CD4-positive, alpha-beta T cell (primary cell): Measurements from ENCODE around the gene LAMA3. TPM values are rescaled to one million over a fixed set of nuclear protein-coding genes. Genes with fewer than 3 reads are reported as not detected.

Experiments used
- ATAC-seq: fragments of 200-7000 bp; cut with Tn5 transposase; one replicate; pipeline ENCODE4 v1.10.0; 2022; ENCODE audit warnings: mild to moderate bottlenecking; ENCODE audit not compliant: poor library complexity
- CTCF ChIA-PET: fragments of 350-600 bp; sonication (Branson Sonifier 250); formaldehyde crosslinking; loops from one replicate; lab custom pipeline; 2021; ENCODE audit warnings: antibody characterized with exemption, inconsistent platforms; lab: Charles Lee
- POLR2A ChIA-PET: fragments of 350-600 bp; sonication (Branson Sonifier 250); formaldehyde crosslinking; loops from one replicate; lab custom pipeline; 2021; ENCODE audit warnings: antibody characterized with exemption, inconsistent platforms; lab: Charles Lee
- DNase-seq, 14 experiments: peaks; one replicate each; pipeline ENCODE4 v3.0.0-alpha.2; 2013 to 2020; ENCODE audit warnings: mixed read lengths in 2 of 14
- H3K27ac ChIP-seq, 2 donors: one replicate each; pipeline versions ENCODE4 v1.5.1 to v1.7.0; 2013; ENCODE audit warnings: low read length in 2 of 2, low read depth in 1 of 2, mild to moderate bottlenecking in 1 of 2
- H3K27me3 ChIP-seq, 2 experiments: 1 replicate in 1 of 2; 2 replicates in 1 of 2; pipeline versions ENCODE4 v1.6.1 to v1.7.0; 2013; ENCODE audit warnings: low read length in 2 of 2, control low read depth in 1 of 2, mild to moderate bottlenecking in 1 of 2, moderate library complexity in 1 of 2; ENCODE audit not compliant: insufficient read depth in 2 of 2, control insufficient read depth in 1 of 2
- H3K36me3 ChIP-seq: one replicate; pipeline ENCODE4 v1.6.1; 2013; ENCODE audit warnings: low read length, control low read depth; ENCODE audit not compliant: insufficient read depth
- H3K4me1 ChIP-seq: one replicate; pipeline ENCODE4 v1.6.1; 2013; ENCODE audit warnings: low read length, control low read depth; ENCODE audit not compliant: insufficient read depth
- H3K4me3 ChIP-seq: one replicate; pipeline ENCODE4 v1.5.1; 2013; ENCODE audit warnings: mild to moderate bottlenecking, low read length, moderate library complexity
- H3K9me3 ChIP-seq, 2 experiments: 1 replicate in 1 of 2; 2 replicates in 1 of 2; pipeline versions ENCODE4 v1.6.1 to v1.7.0; 2013; ENCODE audit warnings: low read length in 2 of 2, mild to moderate bottlenecking in 2 of 2, control low read depth in 1 of 2, moderate library complexity in 1 of 2; ENCODE audit not compliant: control insufficient read depth in 1 of 2, insufficient read depth in 1 of 2
- H3K27ac Mint-ChIP-seq: one replicate; pipeline ENCODE4 v1.8.0; 2020; ENCODE audit warnings: mixed read lengths
- H3K27me3 Mint-ChIP-seq: one replicate; pipeline ENCODE4 v1.8.0; 2021; ENCODE audit warnings: mixed read lengths
- H3K36me3 Mint-ChIP-seq: one replicate; pipeline ENCODE4 v1.8.0; 2021; ENCODE audit warnings: low read depth, mixed read lengths
- H3K4me1 Mint-ChIP-seq: one replicate; pipeline ENCODE4 v1.8.0; 2021; ENCODE audit warnings: low read depth, mixed read lengths
- H3K4me3 Mint-ChIP-seq: one replicate; pipeline ENCODE4 v1.8.0; 2020; ENCODE audit warnings: mild to moderate bottlenecking, mixed read lengths
- H3K9me3 Mint-ChIP-seq: one replicate; pipeline ENCODE4 v1.8.0; 2020; ENCODE audit warnings: mixed read lengths
- intact Hi-C, 2 experiments: fragments of 100-400 bp; cut with DNase I in 1 of 2; cut with micrococcal nuclease in 1 of 2; formaldehyde crosslinking; loops; one replicate each; pipeline versions ENCODE4 v1.15.1 to v1.9.0; 2023 to 2025; cut with DNase I, micrococcal nuclease
- total RNA-seq, 174 experiments: library from RNA in 2 of 174; stranded (reverse) in 2 of 174; gene quantifications; one replicate each; pipeline ENCODE4 v1.2.3 and lab custom pipeline; 2021 to 2026
- TF ChIP-seq, protein P1 (sequence below): fragments of 200-600 bp; IDR thresholded peaks from one replicate; pipeline ENCODE4 v1.8.0; 2022; ENCODE audit warnings: antibody characterized with exemption, mild to moderate bottlenecking

The LAMA3 gene
- total RNA-seq, 2 experiments from 2014 or later, result 0.19 TPM; not detected in 1

DNA sequence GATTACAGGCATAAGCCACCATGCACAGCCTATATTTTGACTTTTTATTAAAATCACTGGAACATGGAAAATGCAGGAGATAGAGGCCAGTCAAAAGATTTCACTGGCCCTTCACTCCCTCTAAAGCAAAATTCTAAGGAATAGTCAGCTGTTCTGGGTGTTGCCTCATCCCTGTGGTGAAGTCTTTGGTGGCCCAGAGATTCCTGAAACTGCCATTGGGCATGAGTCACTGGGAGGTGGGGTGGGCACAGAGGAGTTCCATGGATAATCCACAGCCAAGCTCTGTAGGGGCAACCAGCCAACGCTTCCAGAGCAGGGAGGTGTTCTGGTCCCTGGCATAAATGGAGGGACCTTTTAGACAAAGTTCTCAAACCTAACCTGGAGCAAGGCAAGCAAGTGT is 235.6 kb downstream of the LAMA3 start:
- Histone ChIP-seq H3K9me3 (no peaks in the 10 kb centered on the region), H3K4me1 (peaks cover 26% of the 10 kb centered on the region), H3K4me3 (no peak overlapping the region), H3K36me3 (no peaks in the 10 kb centered on the region), H3K27me3 (no peaks in the 10 kb centered on the region), H3K27ac (no peak overlapping the region)
- ATAC-seq, result no peak
- H3K9me3 Mint-ChIP-seq, result no peaks in the 10 kb centered on the region
- H3K36me3 Mint-ChIP-seq, result no peaks in the 10 kb centered on the region
- TF ChIP-seq, protein P1, sequence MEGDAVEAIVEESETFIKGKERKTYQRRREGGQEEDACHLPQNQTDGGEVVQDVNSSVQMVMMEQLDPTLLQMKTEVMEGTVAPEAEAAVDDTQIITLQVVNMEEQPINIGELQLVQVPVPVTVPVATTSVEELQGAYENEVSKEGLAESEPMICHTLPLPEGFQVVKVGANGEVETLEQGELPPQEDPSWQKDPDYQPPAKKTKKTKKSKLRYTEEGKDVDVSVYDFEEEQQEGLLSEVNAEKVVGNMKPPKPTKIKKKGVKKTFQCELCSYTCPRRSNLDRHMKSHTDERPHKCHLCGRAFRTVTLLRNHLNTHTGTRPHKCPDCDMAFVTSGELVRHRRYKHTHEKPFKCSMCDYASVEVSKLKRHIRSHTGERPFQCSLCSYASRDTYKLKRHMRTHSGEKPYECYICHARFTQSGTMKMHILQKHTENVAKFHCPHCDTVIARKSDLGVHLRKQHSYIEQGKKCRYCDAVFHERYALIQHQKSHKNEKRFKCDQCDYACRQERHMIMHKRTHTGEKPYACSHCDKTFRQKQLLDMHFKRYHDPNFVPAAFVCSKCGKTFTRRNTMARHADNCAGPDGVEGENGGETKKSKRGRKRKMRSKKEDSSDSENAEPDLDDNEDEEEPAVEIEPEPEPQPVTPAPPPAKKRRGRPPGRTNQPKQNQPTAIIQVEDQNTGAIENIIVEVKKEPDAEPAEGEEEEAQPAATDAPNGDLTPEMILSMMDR, result no peak
- CTCF ChIA-PET, result no interaction called here
- POLR2A ChIA-PET, result no interaction called here
- no peak overlapping the region for H3K4me3 Mint-ChIP-seq
- no peak for DNase-seq
- no peaks in the 10 kb centered on the region for H3K27me3 Mint-ChIP-seq
- no peak overlapping the region for H3K27ac Mint-ChIP-seq
- intact Hi-C loops, result no loop called here
- H3K4me1 Mint-ChIP-seq, result peaks cover 27% of the 10 kb centered on the region

DNA sequence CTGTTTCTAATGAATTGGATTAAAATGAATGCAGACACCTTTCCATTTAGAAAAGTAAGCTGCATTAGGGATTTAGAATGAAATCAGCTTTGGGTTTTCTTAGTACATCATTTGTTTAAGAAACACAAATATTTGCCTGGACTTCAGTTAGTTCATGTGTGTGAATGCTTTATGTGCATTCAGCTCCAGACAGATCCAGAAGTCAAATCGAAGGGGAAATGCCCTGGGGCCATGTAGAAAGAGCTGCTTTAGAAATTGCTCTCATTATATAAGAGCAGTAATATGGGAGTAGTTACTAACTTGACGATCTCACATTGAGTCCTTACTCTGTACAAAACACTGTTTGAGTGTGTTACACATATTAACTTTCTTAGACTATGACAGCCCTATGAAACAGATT is 237.3 kb downstream of the LAMA3 start:
- H3K36me3 ChIP-seq, result no peaks in the 10 kb centered on the region
- ChIA-PET POLR2A (interaction anchor here (1.1 to 1.2 kb wide), 2 partner anchors 13 to 67 kb away, joined by 3 to 4 read pairs; no protein-coding TSS in a partner anchor), CTCF (interaction anchor here (1.2 to 3.8 kb wide), 3 partner anchors 8 to 64 kb away, joined by 3 to 24 read pairs (median 4); no protein-coding TSS in a partner anchor)
- Mint-ChIP-seq H3K27me3 (no peaks in the 10 kb centered on the region), H3K4me1 (peaks cover 30% of the 10 kb centered on the region), H3K27ac (no peak overlapping the region), H3K4me3 (no peak overlapping the region), H3K36me3 (no peaks in the 10 kb centered on the region), H3K9me3 (no peaks in the 10 kb centered on the region)
- TF ChIP-seq, protein P1, result no peak
- DNase-seq (no peak), ATAC-seq (no peak)
- H3K27ac ChIP-seq, result no peak overlapping the region
- H3K27me3 ChIP-seq, result no peaks in the 10 kb centered on the region
- intact Hi-C loops, result no loop called here
- no peaks in the 10 kb centered on the region for H3K9me3 ChIP-seq
- H3K4me1 ChIP-seq, result peaks cover 22% of the 10 kb centered on the region
- H3K4me3 ChIP-seq, result no peak overlapping the region

DNA sequence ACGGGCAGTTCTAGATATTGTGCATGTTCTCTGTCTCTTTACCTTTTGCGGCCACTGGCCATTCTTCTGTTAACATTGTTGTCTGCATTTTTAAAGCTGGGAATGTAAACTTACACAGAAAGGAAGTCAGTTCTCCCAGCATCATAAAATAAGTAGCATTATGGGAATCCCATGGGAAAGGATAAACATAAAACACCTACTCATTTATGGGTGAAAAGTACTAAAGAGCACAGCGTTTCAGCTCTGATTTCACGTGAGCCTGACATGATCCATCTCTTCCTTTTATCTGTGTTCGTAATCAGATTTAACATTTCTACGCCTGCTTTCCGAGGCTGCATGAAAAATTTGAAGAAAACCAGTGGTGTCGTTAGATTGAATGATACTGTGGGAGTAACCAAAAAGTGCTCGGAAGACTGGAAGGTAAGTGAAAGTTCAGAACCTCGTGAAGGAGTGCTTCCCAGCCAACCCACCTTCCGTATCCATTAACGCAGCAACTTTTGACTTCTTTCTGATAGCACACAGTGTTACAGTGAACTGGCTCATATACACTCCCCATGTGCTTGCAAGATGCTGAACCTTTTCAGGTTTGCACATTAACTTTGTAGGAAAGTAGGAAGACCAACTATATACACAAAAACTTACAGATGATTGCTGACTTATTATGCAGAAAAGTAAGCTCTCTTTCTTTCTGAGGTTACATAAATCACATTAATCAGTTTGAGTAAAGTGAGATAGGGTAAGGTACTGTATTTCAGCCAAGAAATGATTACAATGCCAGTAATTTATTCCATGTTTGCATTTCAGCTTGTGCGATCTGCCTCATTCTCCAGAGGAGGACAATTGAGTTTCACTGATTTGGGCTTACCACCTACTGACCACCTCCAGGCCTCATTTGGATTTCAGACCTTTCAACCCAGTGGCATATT is 238.8 kb downstream of the LAMA3 start:
- intact Hi-C loops, result no loop called here

More for the DNA sequence above, 238.8 kb downstream of the LAMA3 start:
- TF ChIP-seq, protein P1, result no peak
- H3K36me3 ChIP-seq, result no peaks in the 10 kb centered on the region
- Mint-ChIP-seq H3K4me1 (peaks cover 24% of the 10 kb centered on the region), H3K27me3 (no peaks in the 10 kb centered on the region), H3K4me3 (no peak overlapping the region), H3K9me3 (no peaks in the 10 kb centered on the region), H3K36me3 (no peaks in the 10 kb centered on the region), H3K27ac (peak overlapping the region; percentile 32)
- ChIA-PET POLR2A (interaction anchor here (1.3 kb wide), 1 partner anchor 15 kb away, joined by 3 read pairs; no protein-coding TSS in a partner anchor), CTCF (interaction anchor here (1.2 to 3.8 kb wide), 2 partner anchors 9 to 99 kb away, joined by 3 to 24 read pairs; no protein-coding TSS in a partner anchor)
- no peaks in the 10 kb centered on the region for H3K27me3 ChIP-seq
- no peak overlapping the region for H3K4me3 ChIP-seq
- no peaks in the 10 kb centered on the region for H3K9me3 ChIP-seq
- peaks cover 19% of the 10 kb centered on the region for H3K4me1 ChIP-seq
- ATAC-seq (no peak), DNase-seq (no peak)
- H3K27ac ChIP-seq, result no peak overlapping the region
